GM12892 (cell line): Measurements from ENCODE around the gene SNAPC3.
"Not testable (repeated sequence)": the region's sequence is repeated elsewhere in the genome, so short reads cannot be mapped to it uniquely, and the experiment has no call there.

Experiments used
- POLR2A ChIP-seq: IDR thresholded peaks from 2 replicates; pipeline ENCODE4 v1.6.1; 2011; ENCODE audit warnings: low read depth, low read length, control low read depth
- POLR2AphosphoS5 ChIP-seq: IDR thresholded peaks from 2 replicates; pipeline ENCODE4 v1.6.1; 2011; ENCODE audit warnings: low read depth, low read length, control low read depth

DNA sequence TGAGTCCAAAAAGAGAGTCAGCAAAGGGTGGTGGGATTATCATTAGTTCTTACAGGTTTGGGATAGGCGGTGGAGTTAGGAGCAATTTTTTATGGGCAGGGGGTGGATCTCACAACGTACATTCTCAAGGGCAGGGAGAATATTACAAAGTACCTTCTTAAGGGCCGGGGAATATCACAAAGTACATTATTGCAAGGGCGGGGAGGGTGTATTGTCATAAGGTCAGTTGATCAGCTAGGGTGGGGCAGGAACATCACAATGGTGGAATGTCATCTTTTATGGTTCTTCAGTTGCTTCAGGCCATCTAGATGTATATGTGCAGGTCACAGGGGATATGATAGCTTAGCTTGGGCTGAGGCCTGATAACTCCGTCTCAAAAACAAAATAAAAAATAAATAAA, 42.8 kb upstream of the SNAPC3 start:
- TF ChIP-seq POLR2AphosphoS5, POLR2A: not testable (repeated sequence)
